RWPE1 (cell line): ENCODE data around the gene SAMD4A.

Experiments
- CTCF ChIA-PET: fragments of 350-600 bp; sonication (Branson Sonifier 250); formaldehyde crosslinking; extraction: SDS; loops from one replicate; lab custom pipeline; 2021; lab: Yijun Ruan, JAX
- POLR2A ChIA-PET: fragments of 400-600 bp; formaldehyde crosslinking; extraction: SDS; loops from one replicate; lab custom pipeline; 2020; ENCODE audit warnings: antibody characterized with exemption; ENCODE audit not compliant: low non-redundant PET; lab: Yijun Ruan, JAX
- DNase-seq: peaks from one replicate; pipeline ENCODE4 v3.0.0; 2012; ENCODE audit warnings: low spot score
- H3K27ac ChIP-seq: fragments of 450-650 bp; 2 replicates; pipeline ENCODE4 v1.5.1; 2017
- CTCF ChIP-seq: fragments of 450-650 bp; conservative IDR thresholded peaks from 2 replicates; pipeline ENCODE4 v1.5.1; 2017; ENCODE audit warnings: low read depth, mild to moderate bottlenecking

Gene SAMD4A

GRCh38 chr14:54660604-54661111, 93.7 kb downstream of the SAMD4A start:
- H3K27ac ChIP-seq, result no peak overlapping the region
- CTCF ChIA-PET, result interaction anchor here (0.6 kb wide), 2 partner anchors 9 to 151 kb away, joined by 3 read pairs; no protein-coding TSS in a partner anchor
- TF ChIP-seq CTCF, result no peak
- POLR2A ChIA-PET, result no interaction called here
- no peak for DNase-seq

- no peak for TF ChIP-seq CTCF
- ChIA-PET POLR2A (no interaction called here), CTCF (interaction anchor here (0.7 to 0.8 kb wide), 3 partner anchors 12 to 95 kb away, joined by 4 to 5 read pairs (median 4); no protein-coding TSS in a partner anchor)
- no peak overlapping the region for H3K27ac ChIP-seq
- DNase-seq, result no peak
Measured at GRCh38 chr14:54662491-54663133, 95.7 kb downstream of the SAMD4A start.

GRCh38 chr14:54664961-54665360, 98.0 kb downstream of the SAMD4A start:
- POLR2A ChIA-PET, result no interaction called here
- no peak for DNase-seq
- TF ChIP-seq CTCF, result no peak
- H3K27ac ChIP-seq, result no peak overlapping the region
- CTCF ChIA-PET, result interaction anchor here (0.6 kb wide), 2 partner anchors 141 to 218 kb away, joined by 3 to 4 read pairs; no protein-coding TSS in a partner anchor

- no peak for DNase-seq
- no peak for TF ChIP-seq CTCF
- ChIA-PET CTCF (interaction anchor here (0.6 kb wide), 2 partner anchors 47 to 83 kb away, joined by 3 to 6 read pairs; no protein-coding TSS in a partner anchor), POLR2A (no interaction called here)
- H3K27ac ChIP-seq, result no peak overlapping the region
Measured at GRCh38 chr14:54665946-54666345, 99.0 kb downstream of the SAMD4A start.

GRCh38 chr14:54667026-54667744, 100.3 kb downstream of the SAMD4A start:
- no peak for TF ChIP-seq CTCF
- POLR2A ChIA-PET, result no interaction called here
- H3K27ac ChIP-seq, result no peak overlapping the region
- CTCF ChIA-PET, result interaction anchor here (0.7 kb wide), 1 partner anchor 99 kb away, joined by 3 read pairs; no protein-coding TSS in a partner anchor
- DNase-seq, result no peak

GRCh38 chr14:54667764-54668163, 100.8 kb downstream of the SAMD4A start:
- H3K27ac ChIP-seq, result no peak overlapping the region
- TF ChIP-seq CTCF, result no peak
- ChIA-PET POLR2A (no interaction called here), CTCF (no interaction called here)
- DNase-seq, result no peak
